Measurements from ENCODE around the gene MAP2K6. TPM values are rescaled to one million over a fixed set of nuclear protein-coding genes. Genes with fewer than 3 reads are reported as not detected.

Gene MAP2K6
- total and polyA plus RNA-seq, 2 of the 8 experiments (the other 6 are each of a cell fraction or from before 2014, with no cell fraction given), result 11.0 to 44.1 TPM

GRCh38 chr17:69390795-69391501 is 23.5 kb upstream of the MAP2K6 start (continued):
- TF ChIP-seq CTCF (IDR thresholded peaks at IDR 0.05; ENCODE audit: control extremely low read depth in 1 of 3, insufficient read depth in 1 of 3, low read depth in 1 of 3, low read length in 3 of 3) (no peak), ASH2L (IDR thresholded peaks at IDR 0.05; ENCODE audit: low read length) (no peak), CTBP2 (IDR thresholded peaks at IDR 0.05; ENCODE audit: borderline replicate concordance, insufficient read depth, insufficient read length, low read length) (no peak), KDM5A (IDR thresholded peaks at IDR 0.05; ENCODE audit: low read length) (no peak), MAX (IDR thresholded peaks at IDR 0.05) (no peak), TAF1 (IDR thresholded peaks at IDR 0.05; ENCODE audit: low read depth, low read length) (no peak), POLR2AphosphoS5 (IDR thresholded peaks at IDR 0.05; ENCODE audit: low read depth, low read length) (no peak), HDAC6 (IDR thresholded peaks at IDR 0.05; ENCODE audit: low read depth, low read length) (no peak), CBX5 (IDR thresholded peaks at IDR 0.05; ENCODE audit: low read depth, low read length) (no peak)

Data from H1 (cell line).